Osteocyte (in vitro differentiated cells): ENCODE results near the gene QTRT2. TPM values are rescaled to one million over a fixed set of nuclear protein-coding genes. Genes with fewer than 3 reads are reported as not detected.

Experiments used
- DNase-seq: peaks from one replicate; pipeline ENCODE4 v3.0.0; 2021; ENCODE audit warnings: mixed read lengths; ENCODE audit not compliant: unreplicated experiment; ENCODE audit errors: extremely low spot score
- H3K27ac Mint-ChIP-seq: one replicate; pipeline ENCODE4 v1.8.0; 2021; ENCODE audit warnings: mild to moderate bottlenecking, mixed read lengths; ENCODE audit not compliant: unreplicated experiment
- H3K27me3 Mint-ChIP-seq: one replicate; pipeline ENCODE4 v1.8.0; 2021; ENCODE audit warnings: mixed read lengths; ENCODE audit not compliant: unreplicated experiment
- H3K36me3 Mint-ChIP-seq: one replicate; pipeline ENCODE4 v1.8.0; 2021; ENCODE audit warnings: mixed read lengths; ENCODE audit not compliant: unreplicated experiment
- H3K4me1 Mint-ChIP-seq: one replicate; pipeline ENCODE4 v1.8.0; 2021; ENCODE audit warnings: mixed read lengths; ENCODE audit not compliant: unreplicated experiment
- H3K4me3 Mint-ChIP-seq: one replicate; pipeline ENCODE4 v1.8.0; 2021; ENCODE audit warnings: mild to moderate bottlenecking, moderate library complexity, mixed read lengths; ENCODE audit not compliant: unreplicated experiment
- H3K9me3 Mint-ChIP-seq: one replicate; pipeline ENCODE4 v1.8.0; 2021; ENCODE audit warnings: mixed read lengths; ENCODE audit not compliant: unreplicated experiment
- CTCF ChIP-seq: fragments of 200-600 bp; sonication (generic); IDR thresholded peaks from 2 replicates; pipeline ENCODE4 v1.5.0; 2021; ENCODE audit warnings: antibody characterized with exemption, mild to moderate bottlenecking, moderate library complexity
- total RNA-seq: library from RNA; stranded (reverse); gene quantifications from 2 replicates; pipeline ENCODE4 v1.2.1, GENCODE V29; 2021

The QTRT2 gene
- total RNA-seq, 1 donor from 2014 or later = 15.4 TPM

DNA sequence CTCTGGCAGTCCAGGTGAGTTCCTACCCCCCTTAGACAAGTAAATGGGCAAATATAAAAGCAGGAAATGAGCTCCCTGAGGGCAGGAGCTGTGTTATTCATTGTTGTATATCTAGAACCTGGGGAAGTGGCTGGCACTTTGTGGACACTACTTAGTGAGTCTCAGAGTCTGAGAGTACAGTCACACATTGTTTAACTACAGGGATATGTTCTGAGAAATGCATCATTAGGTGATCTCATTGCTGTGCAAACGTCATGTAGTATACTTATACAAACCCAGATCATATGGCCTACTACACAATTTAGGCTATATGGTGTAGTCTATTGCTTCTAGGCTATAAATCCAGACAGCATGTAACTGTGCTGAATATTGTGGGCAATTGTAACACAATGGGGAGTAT lies 69.9 kb downstream of the QTRT2 start:
- Mint-ChIP-seq H3K4me1 (peaks cover 3% of the 10 kb centered on the region), H3K27me3 (no peaks in the 10 kb centered on the region), H3K9me3 (no peaks in the 10 kb centered on the region), H3K27ac (no peak overlapping the region), H3K4me3 (no peak overlapping the region), H3K36me3 (no peaks in the 10 kb centered on the region)
- no peak for DNase-seq
- no peak for TF ChIP-seq CTCF

GRCh38 chr3:114127517-114127916 lies 71.0 kb downstream of the QTRT2 start:
- Mint-ChIP-seq H3K9me3 (no peaks in the 10 kb centered on the region), H3K4me1 (no peaks in the 10 kb centered on the region), H3K27me3 (peaks cover 6% of the 10 kb centered on the region), H3K27ac (no peak overlapping the region), H3K4me3 (no peak overlapping the region), H3K36me3 (no peaks in the 10 kb centered on the region)
- DNase-seq = no peak
- no peak for TF ChIP-seq CTCF

- H3K9me3 Mint-ChIP-seq = no peaks in the 10 kb centered on the region
- H3K27ac Mint-ChIP-seq = no peak overlapping the region
- H3K4me1 Mint-ChIP-seq = no peaks in the 10 kb centered on the region
- no peak for TF ChIP-seq CTCF
- H3K27me3 Mint-ChIP-seq = peaks cover 6% of the 10 kb centered on the region
- no peaks in the 10 kb centered on the region for H3K36me3 Mint-ChIP-seq
- H3K4me3 Mint-ChIP-seq = no peak overlapping the region
- no peak for DNase-seq
Measured at GRCh38 chr3:114128231-114128630, 71.7 kb downstream of the QTRT2 start.

- Mint-ChIP-seq H3K4me3 (no peak overlapping the region), H3K36me3 (no peaks in the 10 kb centered on the region), H3K4me1 (no peaks in the 10 kb centered on the region), H3K9me3 (no peaks in the 10 kb centered on the region), H3K27ac (no peak overlapping the region), H3K27me3 (peaks cover 10% of the 10 kb centered on the region)
- DNase-seq = no peak
- no peak for TF ChIP-seq CTCF
Measured at GRCh38 chr3:114128826-114129225, 72.3 kb downstream of the QTRT2 start.

DNA sequence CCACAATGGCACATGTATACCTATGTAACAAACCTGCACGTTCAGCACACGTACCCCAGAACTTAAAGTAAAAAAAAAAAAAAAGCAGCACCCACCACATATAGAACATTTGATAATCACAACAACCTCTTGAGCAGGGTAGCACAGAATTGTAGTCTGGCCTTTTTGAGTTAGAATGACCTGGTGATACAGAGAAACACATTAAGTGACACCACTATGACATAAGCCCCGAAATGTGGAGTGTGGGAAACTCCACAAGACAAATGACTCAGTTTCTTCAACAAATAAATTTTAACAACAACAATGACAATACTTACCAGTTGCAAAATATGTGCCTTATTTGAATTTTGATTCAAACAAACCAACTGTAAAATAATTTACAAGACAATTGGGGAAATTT lies 76.0 kb downstream of the QTRT2 start:
- H3K36me3 Mint-ChIP-seq = no peaks in the 10 kb centered on the region
- DNase-seq = no peak
- no peak overlapping the region for H3K4me3 Mint-ChIP-seq
- H3K4me1 Mint-ChIP-seq = no peaks in the 10 kb centered on the region
- H3K27ac Mint-ChIP-seq = no peak overlapping the region
- TF ChIP-seq CTCF = no peak
- peaks cover 6% of the 10 kb centered on the region for H3K9me3 Mint-ChIP-seq
- peaks cover 10% of the 10 kb centered on the region for H3K27me3 Mint-ChIP-seq
